Neural progenitor cell (in vitro differentiated cells): ENCODE results near the gene MDH1. TPM values are rescaled to one million over a fixed set of nuclear protein-coding genes. Genes with fewer than 3 reads are reported as not detected.

ENCODE experiments used
- DNase-seq: peaks from one replicate; pipeline ENCODE4 v3.0.0-alpha.2; 2016; ENCODE audit warnings: low spot score
- H2AFZ ChIP-seq: fragments of 200-600 bp; sonication (generic); replicated peaks from 2 replicates; pipeline ENCODE4 v1.6.1; 2016; ENCODE audit warnings: antibody characterized with exemption
- H3F3A ChIP-seq: fragments of 200-600 bp; sonication (generic); 2 replicates; pipeline ENCODE4 v1.6.1; 2016; ENCODE audit warnings: antibody characterized with exemption, low read depth
- H3K27ac ChIP-seq: fragments of 200-600 bp; sonication (generic); 2 replicates; pipeline ENCODE4 v1.5.1; 2016; ENCODE audit warnings: mild to moderate bottlenecking
- H3K27me3 ChIP-seq: fragments of 200-600 bp; sonication (generic); 2 replicates; pipeline ENCODE4 v1.6.1; 2016; ENCODE audit warnings: mild to moderate bottlenecking, moderate library complexity
- H3K36me3 ChIP-seq: fragments of 200-600 bp; sonication (generic); 2 replicates; pipeline ENCODE4 v1.5.1; 2016
- H3K4me1 ChIP-seq: fragments of 200-600 bp; sonication (generic); 2 replicates; pipeline ENCODE4 v1.6.1; 2016; ENCODE audit warnings: mixed run types
- H3K4me2 ChIP-seq: fragments of 200-600 bp; sonication (generic); 2 replicates; pipeline ENCODE4 v1.6.1; 2016
- H3K4me3 ChIP-seq: fragments of 200-600 bp; sonication (generic); 2 replicates; pipeline ENCODE4 v1.5.1; 2016
- H3K79me2 ChIP-seq: fragments of 200-600 bp; sonication (generic); 2 replicates; pipeline ENCODE4 v1.6.1; 2016; ENCODE audit warnings: low read depth
- H3K9ac ChIP-seq: fragments of 200-600 bp; sonication (generic); 2 replicates; pipeline ENCODE4 v1.6.1; 2016
- H3K9me3 ChIP-seq: fragments of 200-600 bp; sonication (generic); 2 replicates; pipeline ENCODE4 v1.5.1; 2016; ENCODE audit warnings: low read depth
- H4K20me1 ChIP-seq: fragments of 200-600 bp; sonication (generic); 2 replicates; pipeline ENCODE4 v1.6.1; 2016; ENCODE audit warnings: low read depth
- H3K27ac Mint-ChIP-seq: 3 replicates; pipeline ENCODE4 v1.8.0; 2021; ENCODE audit warnings: mixed read lengths
- H3K27me3 Mint-ChIP-seq: 2 replicates; pipeline ENCODE4 v1.8.0; 2022; ENCODE audit warnings: low read depth, mild to moderate bottlenecking, inconsistent platforms, moderate library complexity, mixed read lengths; ENCODE audit not compliant: insufficient read depth
- H3K36me3 Mint-ChIP-seq: 3 replicates; pipeline ENCODE4 v1.8.0; 2021; ENCODE audit warnings: mixed read lengths
- H3K4me1 Mint-ChIP-seq: 3 replicates; pipeline ENCODE4 v1.8.0; 2021; ENCODE audit warnings: mixed read lengths
- H3K4me3 Mint-ChIP-seq: 3 replicates; pipeline ENCODE4 v1.8.0; 2021; ENCODE audit warnings: mild to moderate bottlenecking, moderate library complexity, mixed read lengths
- H3K9me3 Mint-ChIP-seq: 3 replicates; pipeline ENCODE4 v1.8.0; 2020; ENCODE audit warnings: mixed read lengths
- CTCF ChIP-seq: fragments of 200-600 bp; sonication (generic); IDR thresholded peaks from 2 replicates; pipeline ENCODE4 v1.5.1; 2017; ENCODE audit warnings: antibody characterized with exemption, mild to moderate bottlenecking
- EZH2 ChIP-seq: fragments of 200-600 bp; sonication (generic); IDR thresholded peaks from 2 replicates; pipeline ENCODE4 v1.6.1; 2017; ENCODE audit warnings: antibody characterized with exemption, mild to moderate bottlenecking, moderate library complexity
- EZH2phosphoT487 ChIP-seq: fragments of 200-600 bp; sonication (generic); IDR thresholded peaks from 2 replicates; pipeline ENCODE4 v1.6.1; 2017; ENCODE audit warnings: antibody characterized with exemption
- total RNA-seq: library from RNA; depleted of rRNA; stranded (reverse); fragments of >200 nt; gene quantifications from 2 replicates; pipeline ENCODE4 v1.2.3, GENCODE V29; 2015; ENCODE audit warnings: low replicate concordance

Gene MDH1
- total RNA-seq, 1 donor from 2014 or later, result 323 TPM

- no peak for DNase-seq
- Histone ChIP-seq H2AFZ (no peak overlapping the region), H3K79me2 (no peaks in the 10 kb centered on the region), H3F3A (no peaks in the 10 kb centered on the region), H3K27me3 (no peaks in the 10 kb centered on the region), H3K4me2 (no peak overlapping the region), H3K27ac (no peak overlapping the region), H3K9me3 (no peaks in the 10 kb centered on the region), H3K36me3 (peaks cover 3% of the 10 kb centered on the region), H4K20me1 (no peaks in the 10 kb centered on the region), H3K4me3 (no peak overlapping the region), H3K4me1 (no peaks in the 10 kb centered on the region), H3K9ac (no peak overlapping the region)
- Mint-ChIP-seq H3K4me3 (no peak overlapping the region), H3K4me1 (no peaks in the 10 kb centered on the region), H3K9me3 (peaks cover 37% of the 10 kb centered on the region), H3K27me3 (peaks cover 4% of the 10 kb centered on the region), H3K36me3 (no peaks in the 10 kb centered on the region), H3K27ac (no peak overlapping the region)
- TF ChIP-seq EZH2 (no peak), EZH2phosphoT487 (no peak), CTCF (no peak)
Observed at GRCh38 chr2:63632382-63632781, 43.6 kb downstream of the MDH1 start.

GRCh38 chr2:63639344-63639743 lies 50.6 kb downstream of the MDH1 start:
- Histone ChIP-seq H3K4me1 (no peaks in the 10 kb centered on the region), H4K20me1 (no peaks in the 10 kb centered on the region), H3K79me2 (no peaks in the 10 kb centered on the region), H2AFZ (no peak overlapping the region), H3K4me3 (no peak overlapping the region), H3K27me3 (no peaks in the 10 kb centered on the region), H3K27ac (no peak overlapping the region), H3K9ac (no peak overlapping the region), H3K9me3 (no peaks in the 10 kb centered on the region), H3K4me2 (no peak overlapping the region), H3F3A (no peaks in the 10 kb centered on the region), H3K36me3 (no peaks in the 10 kb centered on the region)
- Mint-ChIP-seq H3K9me3 (peaks cover 21% of the 10 kb centered on the region), H3K36me3 (peaks cover 1% of the 10 kb centered on the region), H3K4me3 (no peak overlapping the region), H3K27ac (peak overlapping the region; percentile 73), H3K27me3 (peaks cover 3% of the 10 kb centered on the region), H3K4me1 (peaks cover 12% of the 10 kb centered on the region)
- peak; percentile 10 for DNase-seq
- TF ChIP-seq EZH2phosphoT487 (no peak), EZH2 (no peak), CTCF (no peak)

GRCh38 chr2:63642946-63643345 lies 54.2 kb downstream of the MDH1 start:
- H3K27ac Mint-ChIP-seq, result no peak overlapping the region
- peaks cover 1% of the 10 kb centered on the region for H3K36me3 Mint-ChIP-seq
- Histone ChIP-seq H3F3A (no peaks in the 10 kb centered on the region), H3K27me3 (no peaks in the 10 kb centered on the region), H2AFZ (no peak overlapping the region), H3K9ac (no peak overlapping the region), H3K79me2 (no peaks in the 10 kb centered on the region), H3K4me3 (no peak overlapping the region), H3K36me3 (no peaks in the 10 kb centered on the region), H3K9me3 (no peaks in the 10 kb centered on the region), H4K20me1 (no peaks in the 10 kb centered on the region), H3K27ac (no peak overlapping the region), H3K4me2 (no peak overlapping the region), H3K4me1 (no peaks in the 10 kb centered on the region)
- TF ChIP-seq CTCF (no peak), EZH2 (no peak), EZH2phosphoT487 (no peak)
- H3K27me3 Mint-ChIP-seq, result peaks cover 3% of the 10 kb centered on the region
- DNase-seq, result no peak
- H3K4me1 Mint-ChIP-seq, result peaks cover 12% of the 10 kb centered on the region
- no peak overlapping the region for H3K4me3 Mint-ChIP-seq
- H3K9me3 Mint-ChIP-seq, result no peaks in the 10 kb centered on the region
